HG03460 (cell line): ENCODE results near the gene MRPS35.

ENCODE experiments used
- ATAC-seq: cut with Tn5 transposase; IDR thresholded peaks from one replicate; pipeline ENCODE4 v1.9.1; 2021; ENCODE audit not compliant: unreplicated experiment

Gene MRPS35

GRCh38 chr12:27805238-27805637, 94.6 kb downstream of the MRPS35 start:
- ATAC-seq: no peak
